ENCODE data around the gene MYO3B. TPM values are rescaled to one million over a fixed set of nuclear protein-coding genes. Genes with fewer than 3 reads are reported as not detected.

Gene MYO3B
- polyA plus RNA-seq, 1 donor (not counting 4 experiments of a cell fraction or from before 2014, with no cell fraction given) = 4.4 TPM

- Histone ChIP-seq H3K27ac (ENCODE audit: control insufficient read depth, insufficient read depth, low read length) (no peak overlapping the region), H3K4me3 (ENCODE audit: control insufficient read depth in 2 of 3, extremely low read depth in 1 of 3, insufficient read depth in 2 of 3, low read depth in 1 of 3, low read length in 3 of 3) (no peak overlapping the region), H2AFZ (ENCODE audit: control insufficient read depth, low read length) (no peak overlapping the region), H3K9me3 (ENCODE audit: control insufficient read depth, low read depth, low read length) (no peaks in the 10 kb centered on the region), H3K4me2 (ENCODE audit: control insufficient read depth, extremely low read depth, insufficient read depth, low read depth, low read length) (peak overlapping the region; percentile 34), H3K79me2 (ENCODE audit: control insufficient read depth, insufficient read depth, low read length) (no peaks in the 10 kb centered on the region), H3K4me1 (ENCODE audit: control insufficient read depth, extremely low read depth, insufficient read depth, low read length) (peaks cover 14% of the 10 kb centered on the region), H3K9me1 (ENCODE audit: control insufficient read depth, extremely low read depth, insufficient read depth, low read length) (no peaks in the 10 kb centered on the region), H4K20me1 (ENCODE audit: control insufficient read depth, extremely low read depth, insufficient read depth, low read length) (no peaks in the 10 kb centered on the region), H3K9ac (ENCODE audit: control insufficient read depth, extremely low read depth, insufficient read depth, low read length) (no peak overlapping the region), H3K36me3 (ENCODE audit: control insufficient read depth in 2 of 2, extremely low read depth in 1 of 2, insufficient read depth in 2 of 2, low read length in 2 of 2) (no peaks in the 10 kb centered on the region), H3K27me3 (ENCODE audit: control insufficient read depth, extremely low read depth, insufficient read depth, low read length) (no peaks in the 10 kb centered on the region)
- DNase-seq (ENCODE audit: low read depth, low spot score) (peak; percentile 41), FAIRE-seq (peak; percentile 93)
- no peak for TF ChIP-seq EZH2 (IDR thresholded peaks at IDR 0.05; ENCODE audit: low read length)
- no peak for TF ChIP-seq CTCF (optimal IDR thresholded peaks at IDR 0.05 in 1 of 3, IDR thresholded peaks at IDR 0.05 in 1 of 3, conservative IDR thresholded peaks at IDR 0.05 in 1 of 3; ENCODE audit: extremely low read depth in 1 of 3, insufficient read depth in 2 of 3, low read length in 3 of 3)
- dilution Hi-C loops (cut with MboI; ENCODE audit: extremely low pct_ligation_motif_present, low sequenced_read_pairs) = no loop called here
Measured at GRCh38 chr2:170525566-170525900, 347.6 kb downstream of the MYO3B start.

GRCh38 chr2:170530284-170530745 lies 352.4 kb downstream of the MYO3B start:
- no peaks in the 10 kb centered on the region for H4K20me1 ChIP-seq (ENCODE audit: control insufficient read depth, extremely low read depth, insufficient read depth, low read length)
- H3K4me1 ChIP-seq (ENCODE audit: control insufficient read depth, extremely low read depth, insufficient read depth, low read length) = peaks cover 7% of the 10 kb centered on the region
- H3K9me1 ChIP-seq (ENCODE audit: control insufficient read depth, extremely low read depth, insufficient read depth, low read length) = no peaks in the 10 kb centered on the region
- no peak overlapping the region for H2AFZ ChIP-seq (ENCODE audit: control insufficient read depth, low read length)
- no peaks in the 10 kb centered on the region for H3K27me3 ChIP-seq (ENCODE audit: control insufficient read depth, extremely low read depth, insufficient read depth, low read length)
- H3K9me3 ChIP-seq (ENCODE audit: control insufficient read depth, low read depth, low read length) = no peaks in the 10 kb centered on the region
- H3K36me3 ChIP-seq (ENCODE audit: control insufficient read depth in 2 of 2, extremely low read depth in 1 of 2, insufficient read depth in 2 of 2, low read length in 2 of 2) = no peaks in the 10 kb centered on the region
- dilution Hi-C loops (cut with MboI; ENCODE audit: extremely low pct_ligation_motif_present, low sequenced_read_pairs) = no loop called here
- TF ChIP-seq EZH2 (IDR thresholded peaks at IDR 0.05; ENCODE audit: low read length) = no peak
- TF ChIP-seq CTCF (optimal IDR thresholded peaks at IDR 0.05 in 1 of 3, IDR thresholded peaks at IDR 0.05 in 1 of 3, conservative IDR thresholded peaks at IDR 0.05 in 1 of 3; ENCODE audit: extremely low read depth in 1 of 3, insufficient read depth in 2 of 3, low read length in 3 of 3) = no peak
- H3K79me2 ChIP-seq (ENCODE audit: control insufficient read depth, insufficient read depth, low read length) = no peaks in the 10 kb centered on the region
- FAIRE-seq = no peak
- no peak for DNase-seq (ENCODE audit: low read depth, low spot score)
- H3K27ac ChIP-seq (ENCODE audit: control insufficient read depth, insufficient read depth, low read length) = no peak overlapping the region
- no peak overlapping the region for H3K9ac ChIP-seq (ENCODE audit: control insufficient read depth, extremely low read depth, insufficient read depth, low read length)
- peak overlapping the region; percentile 31 for H3K4me2 ChIP-seq (ENCODE audit: control insufficient read depth, extremely low read depth, insufficient read depth, low read depth, low read length)
- H3K4me3 ChIP-seq (ENCODE audit: control insufficient read depth in 2 of 3, extremely low read depth in 1 of 3, insufficient read depth in 2 of 3, low read depth in 1 of 3, low read length in 3 of 3) = no peak overlapping the region
